Daoy (cell line): ENCODE measurements around the gene PHF10. TPM values are rescaled to one million over a fixed set of nuclear protein-coding genes. Genes with fewer than 3 reads are reported as not detected.
"Not testable (repeated sequence)": the region's sequence is repeated elsewhere in the genome, so short reads cannot be mapped to it uniquely, and the experiment has no call there.

Experiments
- DNase-seq: peaks from one replicate; pipeline ENCODE4 v3.0.0-alpha.2; 2015; ENCODE audit warnings: low read depth
- total RNA-seq: library from RNA; depleted of rRNA; stranded (reverse); fragments of >200 nt; shearing (Covaris generic); gene quantifications from 2 replicates; pipeline ENCODE4 v1.2.3, GENCODE V29; 2014; rRNA removed

PHF10 gene
- total RNA-seq: 28.4 and 33.4 TPM in 2 replicates

DNA sequence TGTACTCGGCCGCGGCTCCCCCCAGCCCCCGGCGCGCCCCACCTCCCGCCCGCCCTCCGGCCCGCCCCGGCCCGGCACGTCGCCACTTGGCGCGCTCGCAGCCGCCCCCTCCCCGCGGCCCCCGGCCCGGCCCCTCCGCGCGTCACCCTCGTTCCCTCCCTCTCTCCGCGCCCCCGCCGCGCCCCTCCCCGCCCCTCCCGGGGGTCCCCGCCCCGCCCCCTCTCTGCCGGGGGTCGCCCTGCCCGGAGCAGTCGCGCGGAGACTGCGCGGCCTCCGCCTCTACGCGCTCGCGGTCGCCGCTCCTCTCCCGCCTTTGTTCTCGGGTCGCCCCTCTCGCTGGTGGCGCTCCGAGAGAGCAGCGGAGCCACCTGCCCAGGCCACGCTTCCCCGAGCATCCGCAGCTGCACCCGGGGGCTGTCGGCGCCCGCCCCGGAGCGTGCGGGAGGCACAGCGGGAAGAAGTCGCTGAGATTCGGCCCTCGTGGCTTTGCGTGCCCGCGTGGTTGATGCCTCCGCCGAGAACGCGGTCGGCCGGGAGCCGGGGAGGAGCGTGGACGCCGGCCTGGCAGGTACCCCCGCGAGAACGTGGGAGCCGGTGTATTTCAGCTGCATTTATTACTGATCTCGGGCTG lies at the start of gene PHF10:
Gene PHF10, minus strand, starts transcription at position 7 of the 631 bp plus-strand sequence. CDS start 569 bp downstream, outside the sequence.
- DNase-seq: peak; percentile 65

DNA sequence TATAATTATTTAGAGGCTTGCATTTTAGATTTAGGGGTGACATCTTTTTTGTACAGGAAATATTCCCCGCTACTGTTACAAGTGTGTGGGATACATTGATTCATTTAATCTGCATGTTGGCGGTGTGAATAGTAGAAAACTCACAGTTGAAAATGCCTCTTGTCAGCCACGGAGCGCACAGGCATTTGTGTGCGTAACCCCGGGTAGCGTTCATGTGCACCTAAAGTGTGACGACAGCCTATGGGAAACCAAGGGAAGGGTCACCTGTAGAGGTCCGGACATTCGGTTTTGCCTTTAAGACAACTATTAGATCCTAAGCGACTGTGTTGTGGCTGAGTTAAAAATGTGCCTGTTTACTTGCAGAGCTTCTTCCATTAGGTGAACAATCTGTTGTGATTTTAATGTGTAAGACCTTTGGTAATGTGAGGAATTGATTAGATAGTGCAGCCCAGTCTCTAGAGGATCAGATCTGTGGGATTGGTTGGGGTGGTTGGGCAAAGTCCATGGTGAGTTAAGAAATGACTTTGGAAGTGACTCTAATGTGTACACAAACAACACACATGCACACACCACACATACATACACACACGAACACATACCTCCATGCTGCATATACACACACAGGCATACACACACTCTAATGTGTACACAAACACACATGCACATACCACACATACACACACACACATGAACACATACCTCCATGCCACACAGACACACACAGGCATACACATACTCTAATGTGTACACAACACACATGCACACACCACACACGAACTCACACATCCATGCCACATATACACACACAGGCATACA lies 42.8 kb upstream of the PHF10 start:
- no peak for DNase-seq

DNA sequence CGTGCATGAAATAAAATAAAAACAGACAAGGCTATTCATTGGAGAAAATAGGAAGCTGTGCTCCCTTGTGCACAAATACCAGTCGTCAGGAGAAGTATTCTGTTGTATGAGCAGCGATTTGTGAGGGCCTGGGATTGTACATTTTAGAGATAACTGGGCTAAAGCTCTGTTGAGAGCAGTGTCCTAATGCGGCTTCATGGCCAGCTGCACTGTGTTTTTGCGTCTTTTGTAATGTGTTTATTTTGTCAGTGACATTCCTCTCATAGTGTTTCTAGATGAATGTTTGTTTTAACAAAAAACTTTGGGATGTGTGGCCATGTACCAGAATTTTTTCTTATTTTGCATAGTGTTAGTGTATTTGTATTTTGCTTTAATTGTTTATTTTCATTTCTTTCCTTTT lies 41.9 kb upstream of the PHF10 start:
- no peak for DNase-seq

DNA sequence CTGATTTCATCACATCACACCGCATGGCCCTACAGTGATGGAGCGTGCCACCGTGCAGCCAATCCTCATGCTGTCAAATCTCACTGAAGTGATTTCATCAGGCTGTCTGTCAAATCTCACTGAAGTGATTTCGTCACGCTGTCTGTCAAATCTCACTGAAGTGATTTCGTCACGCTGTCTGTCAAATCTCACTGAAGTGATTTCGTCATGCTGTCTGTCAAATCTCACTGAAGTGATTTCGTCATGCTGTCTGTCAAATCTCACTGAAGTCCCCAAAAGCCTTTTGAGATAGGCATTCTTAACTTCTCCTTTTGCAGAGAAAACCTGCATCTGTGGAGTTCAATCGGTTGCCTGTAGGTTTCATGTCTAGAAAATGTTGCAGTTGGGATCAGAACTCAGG lies 41.5 kb upstream of the PHF10 start:
- not testable (repeated sequence) for DNase-seq

DNA sequence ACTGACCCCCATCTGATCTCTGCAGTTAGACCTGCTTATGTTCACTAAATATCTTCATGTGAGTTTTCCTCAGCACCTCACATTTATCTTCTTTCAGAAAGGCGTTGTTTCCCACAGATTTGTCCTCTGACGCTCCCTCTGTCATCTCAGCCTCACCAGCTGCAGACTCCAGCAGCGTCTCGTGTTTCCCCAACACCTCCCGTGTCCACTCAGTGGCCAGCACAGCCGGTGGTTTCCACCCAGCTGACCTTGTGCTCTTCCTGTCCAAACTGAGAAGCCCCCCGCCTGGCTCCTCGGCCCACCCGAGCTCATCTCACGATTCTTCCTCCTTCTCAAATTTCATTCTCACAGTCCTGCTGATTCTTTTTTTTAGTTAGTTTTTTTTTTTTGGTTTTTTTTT lies 39.6 kb upstream of the PHF10 start:
- DNase-seq: no peak

DNA sequence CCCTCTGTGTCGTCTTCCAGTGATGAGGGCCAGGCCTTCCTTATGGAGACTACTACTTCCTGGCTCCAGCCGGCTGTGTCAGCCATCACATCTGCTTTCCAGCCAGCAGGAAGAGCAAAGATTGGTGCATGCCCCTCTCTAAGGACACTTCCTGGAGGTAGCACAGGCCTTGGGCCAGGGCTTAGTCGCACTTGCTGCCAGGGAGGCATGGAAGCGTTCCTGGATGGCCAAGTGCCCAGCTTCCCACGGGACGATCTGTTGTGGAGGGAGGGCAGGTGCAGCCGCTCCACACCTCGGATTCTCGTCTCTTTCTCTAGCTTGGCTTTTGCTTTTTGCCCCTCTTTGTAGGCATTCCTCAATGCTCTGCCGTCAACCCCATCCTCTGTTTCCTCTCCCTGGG lies 39.0 kb upstream of the PHF10 start:
- DNase-seq: no peak

DNA sequence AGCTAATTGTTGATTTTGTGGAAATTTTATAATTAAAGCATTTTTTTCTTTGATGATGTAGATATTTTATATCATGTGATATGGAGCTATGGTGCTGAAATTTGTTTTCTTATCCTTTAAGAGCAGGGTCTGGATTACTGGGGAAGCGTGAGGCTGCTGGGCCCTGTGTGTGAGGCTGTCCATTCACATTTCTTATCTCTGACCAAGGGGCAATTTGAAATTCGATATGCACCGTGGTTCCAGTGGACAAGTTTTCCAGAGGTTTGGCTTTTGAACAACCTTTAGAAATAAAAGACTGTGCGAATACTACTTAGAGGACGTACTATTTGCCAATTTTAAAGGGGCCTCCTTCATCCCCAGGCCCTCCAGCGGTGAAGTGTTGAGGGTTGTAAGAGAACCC lies 30.9 kb upstream of the PHF10 start:
- DNase-seq: no peak

DNA sequence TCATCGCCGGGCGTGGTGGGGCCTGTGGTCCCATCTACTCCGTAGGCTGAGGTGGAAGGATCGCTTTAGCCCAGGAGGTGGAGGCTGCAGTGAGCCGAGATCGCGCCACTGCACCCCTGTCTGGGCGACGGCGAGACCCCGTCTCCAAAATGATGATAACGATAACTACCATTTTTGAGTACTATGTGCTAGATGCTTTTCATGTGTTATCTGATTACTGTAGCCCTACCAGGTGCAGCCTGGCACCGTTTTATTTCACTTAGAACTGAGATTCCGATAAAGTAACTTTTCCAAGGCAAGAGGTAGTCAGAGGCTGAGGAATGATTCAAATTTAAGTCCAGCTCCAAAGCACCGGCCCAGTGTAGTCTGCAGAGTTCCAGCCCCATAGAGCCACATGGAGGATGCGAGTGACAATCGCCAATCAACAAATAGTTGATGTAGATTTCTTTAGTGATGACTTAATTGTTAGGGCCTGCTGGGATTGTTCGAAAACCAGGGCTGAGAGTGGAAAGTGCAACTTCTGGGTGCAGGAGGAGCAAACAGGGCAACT lies 27.8 kb upstream of the PHF10 start:
- DNase-seq: no peak

DNA sequence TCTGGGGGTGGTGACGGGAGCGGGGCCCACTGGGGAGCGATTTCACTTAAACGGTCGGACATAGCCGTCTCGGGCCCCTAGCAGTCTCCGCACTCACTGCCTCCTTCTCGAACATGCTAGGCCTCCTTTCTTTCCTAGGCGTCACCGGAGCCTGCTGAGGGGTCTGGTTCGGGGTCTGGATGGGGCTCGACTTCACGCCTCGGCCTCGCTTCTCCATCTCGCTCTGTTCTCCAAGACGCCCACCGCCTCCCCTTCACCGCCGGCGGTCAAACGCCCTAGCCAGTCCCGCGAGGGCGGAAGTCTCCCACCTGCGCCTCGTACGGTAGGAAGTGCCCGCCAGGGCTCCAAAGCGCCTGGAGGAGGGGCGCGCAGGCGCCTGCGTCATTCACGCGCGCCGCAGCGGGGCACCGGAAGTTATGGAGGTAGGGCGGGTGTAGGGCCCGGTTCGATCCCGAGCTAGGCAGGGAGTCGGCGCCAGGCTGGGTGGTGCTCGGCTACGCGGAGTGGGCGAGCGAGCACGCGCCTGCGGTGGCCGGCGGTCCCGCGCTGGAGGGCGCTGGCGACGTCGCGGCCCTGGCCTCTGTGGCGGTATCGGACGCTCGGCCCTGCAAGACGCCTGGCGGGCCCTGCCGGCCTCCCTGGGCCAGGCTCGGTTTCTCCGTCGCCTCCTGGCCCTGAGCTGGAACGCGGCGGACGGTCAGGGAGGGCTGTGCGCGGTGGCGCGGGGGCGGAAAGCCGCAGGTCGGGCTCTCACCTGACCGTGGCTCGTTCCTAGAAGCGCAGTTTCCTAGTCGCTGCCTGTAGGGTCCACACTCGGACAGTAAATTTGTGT lies 27.2 kb upstream of the PHF10 start, which contains the start of the genes DYNLT2 and ERMARD:
Gene DYNLT2, minus strand, starts transcription at position 331 of the 832 bp plus-strand sequence. Its CDS starts 114 bp downstream, at position 217.
Gene ERMARD, plus strand, starts transcription at position 381 of the 832 bp plus-strand sequence. Its CDS starts 36 bp downstream, at position 417.
- DNase-seq: peak; percentile 98

DNA sequence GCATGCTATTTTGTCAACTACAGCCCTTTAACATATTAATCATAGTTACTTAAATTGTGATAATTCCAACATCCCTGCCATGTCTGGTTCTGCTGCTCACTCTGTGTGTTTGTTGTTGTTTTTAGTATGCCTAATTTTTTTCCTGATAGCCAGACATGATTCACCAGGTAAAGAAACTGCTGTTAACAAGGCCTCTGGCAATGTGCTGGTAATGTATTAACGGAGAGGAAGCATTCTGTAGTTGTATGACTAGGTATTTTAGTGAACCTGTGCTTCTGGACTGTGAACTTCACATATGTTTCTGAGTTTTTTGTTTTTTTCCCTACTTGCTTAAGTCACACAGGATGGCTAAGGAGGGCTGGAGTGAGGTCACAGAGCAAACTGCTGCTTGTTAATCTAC lies 22.3 kb upstream of the PHF10 start:
- no peak for DNase-seq

DNA sequence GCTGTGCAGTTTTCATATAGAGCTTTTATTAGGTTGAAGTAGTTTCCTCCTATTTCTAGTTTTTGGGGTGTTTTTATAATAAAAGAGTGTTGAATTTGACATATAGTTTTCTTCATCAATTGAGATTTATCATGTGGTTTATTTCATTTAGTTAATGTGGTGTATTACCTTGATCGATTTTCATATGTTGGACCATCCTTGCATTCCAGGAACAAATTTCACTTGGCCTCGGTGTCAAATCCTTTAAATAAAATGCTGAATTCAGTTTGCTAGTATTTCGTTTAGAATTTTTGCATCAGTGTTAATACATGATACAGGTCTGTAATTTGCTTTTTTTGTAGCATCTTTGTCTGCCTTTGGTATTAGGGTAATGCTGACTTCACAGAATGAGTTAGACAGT lies 21.1 kb upstream of the PHF10 start:
- DNase-seq: no peak

DNA sequence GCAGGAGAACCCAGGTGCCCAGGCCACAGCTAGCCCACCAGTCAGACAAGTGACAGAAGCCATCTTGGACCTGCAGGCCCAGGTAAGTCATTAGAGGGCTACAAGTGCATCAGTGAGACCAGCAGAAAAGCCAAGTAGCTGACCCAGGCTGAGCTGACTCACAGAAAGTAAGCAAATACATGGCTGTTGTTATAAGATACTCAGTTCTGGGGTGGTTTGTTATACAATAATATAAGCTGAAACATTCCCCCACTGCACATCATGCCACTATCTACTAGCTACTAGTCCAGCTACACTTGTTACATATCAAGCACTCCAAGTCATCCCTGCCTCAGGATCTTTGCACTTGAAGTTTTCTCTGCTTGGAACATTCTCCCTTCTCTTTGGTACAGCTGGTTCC lies 17.0 kb upstream of the PHF10 start:
- DNase-seq: no peak

DNA sequence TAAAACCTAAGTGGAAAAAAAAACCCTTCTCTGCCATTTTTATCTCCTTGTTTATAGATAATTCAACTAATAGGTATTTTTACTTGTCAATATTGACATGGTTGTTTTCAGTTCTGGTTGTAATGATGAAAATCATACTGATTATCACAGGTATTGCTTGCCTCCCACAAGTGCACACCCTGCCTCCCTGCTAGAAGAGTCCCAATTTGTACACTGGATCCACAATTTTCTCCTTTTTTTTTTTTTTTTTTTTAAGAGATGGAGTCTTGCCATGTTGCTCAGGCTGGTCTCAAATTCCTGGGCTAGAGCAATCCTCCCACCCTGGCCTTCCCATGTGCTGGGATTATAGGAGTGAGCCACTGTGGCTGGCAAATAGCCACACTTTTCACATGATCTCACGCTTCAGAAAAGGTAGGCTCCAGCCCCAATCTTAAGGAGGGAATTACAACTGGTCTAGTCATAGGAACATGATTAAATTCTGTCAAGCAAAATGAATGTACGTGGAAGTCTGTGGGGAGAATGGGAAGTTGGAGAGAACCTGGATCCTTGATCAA lies 14.8 kb upstream of the PHF10 start:
- peak; percentile 30 for DNase-seq

DNA sequence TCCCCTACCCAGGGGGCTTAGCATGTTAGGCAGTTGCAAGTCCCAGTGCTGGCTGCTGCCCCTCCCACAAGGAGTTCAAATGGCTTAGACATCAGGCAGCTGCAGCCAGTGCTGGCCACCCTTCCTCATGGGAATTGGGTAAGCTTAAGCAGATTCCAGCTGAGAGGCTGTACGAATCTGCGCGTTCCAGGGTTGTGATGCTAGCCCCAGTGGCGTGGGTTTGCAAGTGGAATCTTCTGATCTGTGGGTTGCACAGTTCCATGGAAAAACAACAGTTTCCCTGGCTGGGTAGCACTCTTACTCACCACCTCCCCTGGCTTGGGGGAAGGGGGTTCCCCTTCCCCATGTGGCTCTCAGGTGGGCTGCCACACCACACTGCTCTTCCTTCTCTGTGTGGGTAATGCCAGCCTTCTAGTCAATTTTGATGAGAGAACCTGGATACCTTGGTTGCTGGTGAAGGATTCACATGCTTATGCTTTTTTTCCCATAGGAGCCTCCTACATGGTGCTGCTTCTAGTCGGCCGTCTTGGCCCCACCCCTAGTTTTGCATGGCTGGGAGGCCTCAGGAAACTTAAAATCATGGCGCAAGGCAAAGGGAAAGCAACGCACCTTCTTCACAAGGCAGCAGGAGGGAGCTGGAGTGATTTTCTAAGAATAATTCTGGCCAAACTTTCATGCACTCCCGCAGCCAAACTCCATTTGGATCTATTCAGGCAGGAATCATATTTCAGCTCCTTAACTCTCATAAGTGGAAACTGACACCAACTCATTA lies 14.1 kb upstream of the PHF10 start:
- no peak for DNase-seq

DNA sequence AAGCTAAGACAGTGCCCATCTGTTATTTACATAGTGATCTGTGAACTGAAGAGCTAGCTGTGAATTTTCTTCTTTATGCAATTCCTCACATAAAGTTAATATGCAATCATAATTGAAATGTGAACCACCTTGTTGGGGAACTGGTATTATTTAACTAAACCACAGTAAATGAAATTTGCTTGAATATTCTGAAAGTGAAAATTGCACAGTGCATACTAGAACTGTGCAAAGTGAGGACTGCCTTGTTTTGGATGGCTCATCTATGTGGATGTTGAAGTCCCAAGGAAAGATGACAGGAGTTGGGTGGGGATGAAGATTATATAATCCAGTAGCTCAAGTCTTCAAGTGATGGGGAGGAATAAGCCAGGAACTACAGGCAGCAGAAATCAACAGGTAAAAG lies 5.7 kb upstream of the PHF10 start:
- no peak for DNase-seq

DNA sequence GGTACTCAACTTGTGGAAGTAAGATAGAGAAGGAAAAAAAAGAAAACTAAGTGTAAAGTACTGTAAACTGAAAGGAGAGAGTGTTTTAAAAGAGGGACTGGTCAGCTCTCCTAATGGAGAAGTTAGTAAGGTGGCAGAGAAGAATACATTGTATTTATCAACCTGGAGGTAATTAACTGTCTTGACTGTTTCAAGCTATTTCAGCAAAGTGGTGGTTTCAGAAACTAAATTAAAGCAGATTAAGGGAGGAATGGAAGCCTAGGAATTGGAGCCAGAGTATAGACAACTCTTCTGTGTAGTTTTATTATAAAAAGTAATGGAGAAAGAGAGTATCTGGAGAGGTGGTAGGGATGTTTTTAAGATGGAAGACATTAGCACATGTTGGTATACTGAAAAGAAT lies 2.7 kb upstream of the PHF10 start:
- DNase-seq: no peak

DNA sequence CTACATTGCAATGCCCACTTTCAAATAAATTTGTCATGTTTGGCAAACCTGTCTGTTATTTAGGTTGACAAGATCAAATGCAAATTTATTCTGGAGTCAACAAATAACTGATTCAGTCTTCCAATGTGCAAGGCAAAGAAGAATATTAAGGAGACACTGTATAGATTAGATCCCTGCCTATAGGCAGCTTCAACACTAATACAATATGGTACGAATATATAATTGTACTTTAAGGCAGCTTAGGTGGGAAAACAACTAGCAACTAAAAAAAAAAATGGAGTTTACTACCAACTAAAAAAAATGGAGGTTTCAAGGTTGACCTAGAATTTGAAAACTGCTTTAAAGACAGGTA lies 1.7 kb upstream of the PHF10 start:
- DNase-seq: no peak

DNA sequence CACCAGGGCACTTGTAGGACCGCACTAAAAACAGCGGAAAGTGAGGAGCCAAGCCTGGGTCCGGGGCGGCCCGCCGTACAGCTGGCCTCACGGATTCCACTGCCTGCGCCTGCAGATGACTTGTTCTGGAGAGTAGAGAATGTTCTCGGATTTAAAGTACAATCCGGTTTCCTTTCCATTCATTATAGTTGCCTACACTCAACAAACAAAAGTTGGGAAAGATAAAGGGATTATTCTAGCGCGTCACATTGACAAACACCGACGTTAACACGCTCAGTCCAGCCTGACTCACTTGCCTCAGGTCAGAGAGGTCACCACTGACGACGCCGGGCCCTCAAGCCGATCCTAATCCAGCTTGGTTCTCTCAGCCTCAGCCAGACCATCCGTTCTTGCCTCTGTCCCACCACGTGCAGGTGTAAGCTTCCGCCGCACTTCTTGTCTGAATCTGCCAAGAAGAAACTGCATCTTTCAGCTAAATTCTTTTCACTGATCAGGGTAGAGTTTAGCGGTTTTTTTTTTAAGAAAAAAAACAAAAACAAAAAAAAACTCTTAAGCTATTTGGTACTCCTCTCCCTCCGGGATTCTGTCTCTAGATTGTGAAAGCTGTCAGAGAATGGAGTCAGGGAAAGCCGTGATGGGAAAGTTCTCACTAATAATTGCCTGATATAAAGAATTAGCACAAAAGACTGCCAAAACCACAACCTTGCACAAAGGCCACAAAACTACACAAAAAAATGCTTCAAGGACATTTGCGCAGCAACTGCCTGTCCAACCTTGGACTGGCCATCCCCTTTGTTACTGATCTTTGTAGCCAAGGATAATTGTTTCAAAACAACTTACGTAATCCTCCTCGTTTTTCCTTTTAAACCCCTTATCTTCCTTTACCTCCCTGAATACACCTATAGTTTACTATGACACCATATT lies 1.1 kb upstream of the PHF10 start:
- DNase-seq: peak; percentile 37

DNA sequence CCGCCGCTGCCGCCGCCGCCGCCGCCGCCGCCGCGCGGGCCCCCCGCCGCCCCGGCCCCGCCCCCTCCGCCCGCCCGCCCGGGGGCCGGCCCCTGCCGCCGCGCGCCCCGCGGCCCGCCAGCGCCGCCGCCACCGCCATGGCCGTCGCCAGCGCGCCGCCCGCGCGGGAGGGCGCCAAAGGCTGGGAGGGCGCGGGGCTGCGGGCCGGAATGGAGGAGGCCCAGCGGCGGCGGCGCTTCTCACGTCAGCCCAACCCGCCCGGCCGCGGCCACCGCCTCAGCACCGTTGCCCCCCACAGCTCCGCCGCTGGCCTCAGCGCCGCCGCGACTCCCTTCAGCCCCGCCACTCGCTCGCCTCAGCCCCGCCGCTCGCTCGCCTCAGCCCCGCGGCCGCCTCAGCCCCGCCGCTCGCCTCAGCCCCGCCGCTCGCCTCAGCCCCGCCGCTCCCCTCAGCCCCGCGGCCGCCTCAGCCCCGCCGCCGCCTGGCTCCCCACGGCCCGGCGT lies 258 bp downstream of the PHF10 start:
- peak; percentile 67 for DNase-seq
